Measurements from ENCODE around the gene ST3GAL5. TPM values are rescaled to one million over a fixed set of nuclear protein-coding genes. Genes with fewer than 3 reads are reported as not detected.

The ST3GAL5 gene
- total and polyA plus RNA-seq, 2 of the 8 experiments (the other 6 are each of a cell fraction or from before 2014, with no cell fraction given) = 1.9 to 4.5 TPM

- Histone ChIP-seq H4K8ac (ENCODE audit: extremely low read depth, insufficient read depth, low read length) (no peak overlapping the region), H3K79me2 (ENCODE audit: control insufficient read depth in 1 of 2, insufficient read depth in 2 of 2, low read length in 2 of 2) (no peaks in the 10 kb centered on the region), H2BK5ac (ENCODE audit: low read depth, low read length) (no peak overlapping the region), H3K4me2 (ENCODE audit: insufficient read depth in 1 of 2, low read depth in 2 of 2, low read length in 2 of 2) (no peak overlapping the region), H3K27ac (ENCODE audit: low read depth, low read length) (no peak overlapping the region), H3K4ac (replicated peaks; ENCODE audit: insufficient read length, low read depth, low read length) (no peak overlapping the region), H3K9me3 (ENCODE audit: insufficient read depth in 2 of 2, low read depth in 1 of 2, low read length in 1 of 2) (no peaks in the 10 kb centered on the region), H3K4me3 (ENCODE audit: extremely low read depth in 1 of 4, insufficient read depth in 2 of 4, low read depth in 3 of 4, low read length in 4 of 4) (no peak overlapping the region), H3K4me1 (replicated peaks in 1 of 4; ENCODE audit: control insufficient read depth in 3 of 4, insufficient read depth in 4 of 4, low read length in 3 of 4) (no peaks in the 10 kb centered on the region; a peak in 1 of 7 replicates), H2BK20ac (ENCODE audit: low read length) (no peak overlapping the region), H3K23ac (ENCODE audit: insufficient read length) (no peak overlapping the region), H3K18ac (ENCODE audit: extremely low read depth, low read length) (no peak overlapping the region), H4K91ac (replicated peaks; ENCODE audit: insufficient read length, low read length) (no peak overlapping the region), H2BK12ac (ENCODE audit: low read depth, low read length) (no peak overlapping the region), H2BK15ac (ENCODE audit: low read length) (no peak overlapping the region), H2BK120ac (replicated peaks; ENCODE audit: low read depth, low read length) (no peak overlapping the region), H2AFZ (ENCODE audit: low read length) (no peak overlapping the region), H3K23me2 (ENCODE audit: low read depth, low read length) (no peaks in the 10 kb centered on the region), H3K14ac (ENCODE audit: insufficient read length) (no peak overlapping the region), H3K27me3 (replicated peaks in 1 of 4; ENCODE audit: control insufficient read depth in 3 of 4, extremely low read depth in 1 of 4, insufficient read depth in 3 of 4, low read length in 3 of 4) (no peaks in the 10 kb centered on the region), H3K56ac (replicated peaks; ENCODE audit: insufficient read length, low read depth, low read length) (no peak overlapping the region), H4K20me1 (replicated peaks in 1 of 2; ENCODE audit: control insufficient read depth in 1 of 2, insufficient read depth in 2 of 2, low read length in 2 of 2) (no peaks in the 10 kb centered on the region), H4K5ac (ENCODE audit: insufficient read length, low read depth, low read length) (no peak overlapping the region), H3K79me1 (ENCODE audit: low read depth, low read length) (no peaks in the 10 kb centered on the region), H2AK5ac (ENCODE audit: low read depth, low read length) (no peak overlapping the region), H3K36me3 (ENCODE audit: control insufficient read depth in 2 of 4, insufficient read depth in 4 of 4, low read length in 3 of 4) (no peaks in the 10 kb centered on the region), H3K9ac (replicated peaks in 1 of 4; ENCODE audit: extremely low read depth in 1 of 4, low read depth in 3 of 4, low read length in 3 of 4) (no peak overlapping the region)
- WGBS, 2 experiments (ENCODE audit: extremely low coverage in 1 of 2, insufficient coverage in 1 of 2, insufficient read length in 1 of 2, insufficient replicate concordance in 2 of 2, low coverage in 1 of 2, low lambda C conversion rate in 2 of 2, missing lambda C conversion rate in 1 of 2) = 89% methylated on average over 2 of the region's 2 CpGs; no CpG with 5 or more reads in 1 of the 2 experiments
- CTCF ChIA-PET (ENCODE audit: partially characterized antibody) = interaction anchor here (0.6 to 1.8 kb wide), 3 partner anchors 11 to 136 kb away, joined by 3 to 8 read pairs (median 3); partner anchors contain the start of gene ST3GAL5
- no peak for DNase-seq (ENCODE audit: low read depth in 1 of 2, low spot score in 2 of 2)
- no peak for FAIRE-seq
- POLR2A ChIA-PET (ENCODE audit: partially characterized antibody) = interaction anchor here (0.6 kb wide), 1 partner anchor 92 kb away, joined by 3 read pairs; no protein-coding TSS in a partner anchor
- TF ChIP-seq CHD1 (IDR thresholded peaks at IDR 0.05; ENCODE audit: low read depth, low read length) = no peak
- TF ChIP-seq CTCF (IDR thresholded peaks at IDR 0.05; ENCODE audit: control extremely low read depth in 1 of 3, insufficient read depth in 1 of 3, low read depth in 1 of 3, low read length in 3 of 3) = no peak
Measured at GRCh38 chr2:85900366-85900765, 11.6 kb upstream of the ST3GAL5 start.

Measured in H1 (cell line).